RWPE2 (cell line): ENCODE measurements around the gene AGTR1.

ENCODE experiments used
- ATAC-seq: fragments of 200-7000 bp; cut with Tn5 transposase; 3 replicates; pipeline ENCODE4 v1.9.1; 2021; ENCODE audit warnings: low read depth
- DNase-seq: peaks from one replicate; pipeline ENCODE4 v3.0.0-alpha.2; 2020; ENCODE audit warnings: low spot score
- H3K27ac ChIP-seq: fragments of 450-650 bp; 2 replicates; pipeline ENCODE4 v1.5.1; 2017; ENCODE audit warnings: mild to moderate bottlenecking; ENCODE audit not compliant: poor library complexity, severe bottlenecking
- H3K27me3 ChIP-seq: fragments of 250-450 bp; sonication (Bioruptor Pico); 2 replicates; pipeline ENCODE4 v1.5.1; 2021; ENCODE audit warnings: mild to moderate bottlenecking, moderate library complexity; ENCODE audit not compliant: insufficient read depth, poor library complexity, severe bottlenecking
- H3K36me3 ChIP-seq: fragments of 250-450 bp; sonication (Bioruptor Pico); 2 replicates; pipeline ENCODE4 v1.5.1; 2020; ENCODE audit warnings: low read depth, mild to moderate bottlenecking, moderate library complexity
- H3K4me1 ChIP-seq: fragments of 250-450 bp; sonication (Bioruptor Pico); 2 replicates; pipeline ENCODE4 v1.5.1; 2021; ENCODE audit warnings: mild to moderate bottlenecking, moderate library complexity; ENCODE audit not compliant: insufficient read depth, poor library complexity, severe bottlenecking
- H3K4me3 ChIP-seq: fragments of 250-450 bp; sonication (Bioruptor Pico); 2 replicates; pipeline ENCODE4 v1.5.1; 2021; ENCODE audit warnings: mild to moderate bottlenecking, moderate library complexity; ENCODE audit not compliant: severe bottlenecking
- H3K9me3 ChIP-seq: fragments of 250-450 bp; sonication (Bioruptor Pico); 2 replicates; pipeline ENCODE4 v1.5.1; 2021; ENCODE audit warnings: mild to moderate bottlenecking, moderate library complexity; ENCODE audit not compliant: severe bottlenecking
- CTCF ChIP-seq: fragments of 450-650 bp; IDR thresholded peaks from one replicate; pipeline ENCODE4 v1.5.1; 2017; ENCODE audit warnings: mild to moderate bottlenecking, moderate library complexity; ENCODE audit not compliant: poor library complexity, severe bottlenecking

The AGTR1 gene

GRCh38 chr3:148789146-148789545 is 91.4 kb downstream of the AGTR1 start:
- Histone ChIP-seq H3K4me3 (no peak overlapping the region), H3K9me3 (no peaks in the 10 kb centered on the region), H3K4me1 (no peaks in the 10 kb centered on the region), H3K36me3 (no peaks in the 10 kb centered on the region), H3K27ac (no peak overlapping the region), H3K27me3 (peaks cover 5% of the 10 kb centered on the region)
- ATAC-seq, result no peak
- no peak for TF ChIP-seq CTCF
- DNase-seq, result no peak

- no peak for DNase-seq
- no peak overlapping the region for H3K4me3 ChIP-seq
- ATAC-seq, result no peak
- H3K4me1 ChIP-seq, result no peaks in the 10 kb centered on the region
- H3K27me3 ChIP-seq, result peaks cover 5% of the 10 kb centered on the region
- no peaks in the 10 kb centered on the region for H3K9me3 ChIP-seq
- H3K36me3 ChIP-seq, result no peaks in the 10 kb centered on the region
- no peak for TF ChIP-seq CTCF
- no peak overlapping the region for H3K27ac ChIP-seq
Measured at GRCh38 chr3:148789906-148790305, 92.2 kb downstream of the AGTR1 start.

DNA sequence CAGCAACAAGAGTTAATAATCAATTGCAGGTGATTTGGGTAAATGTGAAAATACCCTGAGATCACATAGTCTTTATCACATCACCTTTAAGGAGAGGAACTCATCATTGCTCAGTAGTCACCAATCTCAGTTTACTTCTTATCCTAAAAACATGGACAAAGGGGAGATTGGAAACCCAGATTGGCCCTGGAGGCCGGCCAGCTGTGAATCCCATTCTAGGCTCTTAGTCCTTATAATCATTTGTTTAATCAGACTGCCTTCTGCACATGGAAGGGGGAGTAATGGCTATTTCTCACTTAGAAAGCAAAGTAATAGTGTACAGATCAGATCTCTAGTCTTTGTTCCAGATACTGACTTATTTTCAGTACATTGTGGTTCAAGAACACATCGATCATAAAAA is 92.7 kb downstream of the AGTR1 start:
- Histone ChIP-seq H3K36me3 (no peaks in the 10 kb centered on the region), H3K4me1 (no peaks in the 10 kb centered on the region), H3K27me3 (peaks cover 5% of the 10 kb centered on the region), H3K27ac (no peak overlapping the region), H3K9me3 (no peaks in the 10 kb centered on the region), H3K4me3 (no peak overlapping the region)
- ATAC-seq, result no peak
- no peak for TF ChIP-seq CTCF
- no peak for DNase-seq

GRCh38 chr3:148790851-148791735 is 93.4 kb downstream of the AGTR1 start:
- Histone ChIP-seq H3K4me1 (no peaks in the 10 kb centered on the region), H3K27ac (no peak overlapping the region), H3K36me3 (no peaks in the 10 kb centered on the region), H3K9me3 (no peaks in the 10 kb centered on the region), H3K4me3 (no peak overlapping the region), H3K27me3 (peaks cover 5% of the 10 kb centered on the region)
- TF ChIP-seq CTCF, result no peak
- DNase-seq (no peak), ATAC-seq (no peak)

DNA sequence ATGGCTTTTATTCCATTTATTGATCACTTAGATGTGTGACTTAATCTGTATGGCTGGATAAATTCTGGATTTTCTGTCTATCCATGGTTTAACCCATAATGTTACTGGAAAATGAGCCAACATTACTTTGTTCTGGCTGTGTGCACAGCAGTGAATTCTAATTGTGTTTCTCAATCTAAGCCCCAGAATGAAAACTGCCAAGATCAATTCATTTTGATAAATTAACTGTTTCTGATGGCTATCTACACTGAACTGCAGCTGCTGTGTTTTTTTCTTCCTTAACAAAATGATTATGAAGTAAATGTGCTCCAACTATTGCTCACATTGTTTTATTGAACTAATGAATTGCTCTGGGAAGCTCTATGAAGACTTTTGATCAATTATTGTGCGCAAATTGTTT is 94.2 kb downstream of the AGTR1 start:
- H3K36me3 ChIP-seq, result no peaks in the 10 kb centered on the region
- H3K27ac ChIP-seq, result no peak overlapping the region
- ATAC-seq (no peak), DNase-seq (no peak)
- no peaks in the 10 kb centered on the region for H3K4me1 ChIP-seq
- no peak overlapping the region for H3K4me3 ChIP-seq
- no peaks in the 10 kb centered on the region for H3K9me3 ChIP-seq
- TF ChIP-seq CTCF, result no peak
- peaks cover 5% of the 10 kb centered on the region for H3K27me3 ChIP-seq
